Ectodermal cell (in vitro differentiated cells): ENCODE data around the gene NDUFB3.

Source experiments
- H3K27ac ChIP-seq: 2 replicates; pipeline ENCODE4 v1.7.0; 2013; ENCODE audit warnings: mild to moderate bottlenecking, low read depth, low read length; ENCODE audit not compliant: insufficient read depth, poor library complexity, severe bottlenecking
- H3K27me3 ChIP-seq: 2 replicates; pipeline ENCODE4 v1.7.0; 2013; ENCODE audit warnings: mild to moderate bottlenecking, low read length; ENCODE audit not compliant: insufficient read depth, control insufficient read depth, poor library complexity, severe bottlenecking
- H3K36me3 ChIP-seq: one replicate; pipeline ENCODE4 v1.7.0; 2013; ENCODE audit warnings: low read length; ENCODE audit not compliant: control insufficient read depth, insufficient read depth
- H3K4me1 ChIP-seq: one replicate; pipeline ENCODE4 v1.7.0; 2013; ENCODE audit warnings: low read length; ENCODE audit not compliant: control insufficient read depth, insufficient read depth
- H3K4me3 ChIP-seq: 2 replicates; pipeline ENCODE4 v1.7.0; 2013; ENCODE audit warnings: low read depth, low read length, control low read depth; ENCODE audit not compliant: insufficient read depth
- H3K9me3 ChIP-seq: 2 replicates; pipeline ENCODE4 v1.7.0; 2013; ENCODE audit warnings: mild to moderate bottlenecking, low read length, moderate library complexity; ENCODE audit not compliant: control insufficient read depth
- WGBS, 2 experiments: methylation state at CpG; one replicate each; pipeline ENCODE4 v1.1.7; 2013; ENCODE audit warnings: missing lambda C conversion rate in 2 of 2; 5-methylcytosine and 5-hydroxymethylcytosine counted together

NDUFB3 gene

GRCh38 chr2:201127570-201127969 is 55.8 kb downstream of the NDUFB3 start:
- no peak overlapping the region for H3K4me3 ChIP-seq
- no peaks in the 10 kb centered on the region for H3K9me3 ChIP-seq
- H3K27ac ChIP-seq, result no peak overlapping the region
- H3K4me1 ChIP-seq, result no peaks in the 10 kb centered on the region
- 92% methylated on average over 5 of the region's 5 CpGs for WGBS, 2 experiments
- H3K27me3 ChIP-seq, result no peaks in the 10 kb centered on the region
- no peaks in the 10 kb centered on the region for H3K36me3 ChIP-seq

- Histone ChIP-seq H3K4me1 (no peaks in the 10 kb centered on the region), H3K36me3 (no peaks in the 10 kb centered on the region), H3K4me3 (no peak overlapping the region), H3K9me3 (no peaks in the 10 kb centered on the region), H3K27me3 (no peaks in the 10 kb centered on the region), H3K27ac (no peak overlapping the region)
- WGBS, 2 experiments, result no CpG with 5 or more reads among the region's 1 CpG
Observed at GRCh38 chr2:201128033-201128432, 56.2 kb downstream of the NDUFB3 start.

GRCh38 chr2:201128933-201129505 is 57.2 kb downstream of the NDUFB3 start:
- H3K4me3 ChIP-seq, result no peak overlapping the region
- H3K27me3 ChIP-seq, result no peaks in the 10 kb centered on the region
- H3K27ac ChIP-seq, result no peak overlapping the region
- H3K36me3 ChIP-seq, result no peaks in the 10 kb centered on the region
- no peaks in the 10 kb centered on the region for H3K4me1 ChIP-seq
- WGBS, 2 experiments, result 76 to 82% methylated on average over 4 of the region's 4 CpGs
- H3K9me3 ChIP-seq, result no peaks in the 10 kb centered on the region

GRCh38 chr2:201130524-201131186 is 58.9 kb downstream of the NDUFB3 start:
- Histone ChIP-seq H3K27me3 (no peaks in the 10 kb centered on the region), H3K4me3 (no peak overlapping the region), H3K27ac (no peak overlapping the region), H3K4me1 (no peaks in the 10 kb centered on the region), H3K36me3 (no peaks in the 10 kb centered on the region), H3K9me3 (no peaks in the 10 kb centered on the region)
- 92 to 94% methylated on average over 3 of the region's 3 CpGs for WGBS, 2 experiments

GRCh38 chr2:201132518-201132917 is 60.7 kb downstream of the NDUFB3 start:
- Histone ChIP-seq H3K9me3 (no peaks in the 10 kb centered on the region), H3K27ac (no peak overlapping the region), H3K4me3 (no peak overlapping the region), H3K27me3 (no peaks in the 10 kb centered on the region), H3K4me1 (no peaks in the 10 kb centered on the region), H3K36me3 (no peaks in the 10 kb centered on the region)
- 90 to 93% methylated on average over 1 of the region's 1 CpG for WGBS, 2 experiments
